DND-41 (cell line): Measurements from ENCODE around the gene MARCHF6.

Experiments used
- EZH2 ChIP-seq: IDR thresholded peaks from 3 replicates; pipeline ENCODE4 v1.6.1; 2012; ENCODE audit warnings: borderline replicate concordance, low read depth, mild to moderate bottlenecking, moderate library complexity, low read length, inconsistent platforms; ENCODE audit not compliant: severe bottlenecking
- TF ChIP-seq, protein P1 (sequence below): IDR thresholded peaks from 2 replicates; pipeline ENCODE4 v1.5.1; 2012; ENCODE audit warnings: borderline replicate concordance, low read length, moderate library complexity, mild to moderate bottlenecking; ENCODE audit not compliant: poor library complexity, severe bottlenecking; ENCODE audit errors: extremely low read depth

- TF ChIP-seq, protein P1, sequence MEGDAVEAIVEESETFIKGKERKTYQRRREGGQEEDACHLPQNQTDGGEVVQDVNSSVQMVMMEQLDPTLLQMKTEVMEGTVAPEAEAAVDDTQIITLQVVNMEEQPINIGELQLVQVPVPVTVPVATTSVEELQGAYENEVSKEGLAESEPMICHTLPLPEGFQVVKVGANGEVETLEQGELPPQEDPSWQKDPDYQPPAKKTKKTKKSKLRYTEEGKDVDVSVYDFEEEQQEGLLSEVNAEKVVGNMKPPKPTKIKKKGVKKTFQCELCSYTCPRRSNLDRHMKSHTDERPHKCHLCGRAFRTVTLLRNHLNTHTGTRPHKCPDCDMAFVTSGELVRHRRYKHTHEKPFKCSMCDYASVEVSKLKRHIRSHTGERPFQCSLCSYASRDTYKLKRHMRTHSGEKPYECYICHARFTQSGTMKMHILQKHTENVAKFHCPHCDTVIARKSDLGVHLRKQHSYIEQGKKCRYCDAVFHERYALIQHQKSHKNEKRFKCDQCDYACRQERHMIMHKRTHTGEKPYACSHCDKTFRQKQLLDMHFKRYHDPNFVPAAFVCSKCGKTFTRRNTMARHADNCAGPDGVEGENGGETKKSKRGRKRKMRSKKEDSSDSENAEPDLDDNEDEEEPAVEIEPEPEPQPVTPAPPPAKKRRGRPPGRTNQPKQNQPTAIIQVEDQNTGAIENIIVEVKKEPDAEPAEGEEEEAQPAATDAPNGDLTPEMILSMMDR = no peak
- no peak for TF ChIP-seq EZH2
Measured at GRCh38 chr5:10366310-10367272, 13.1 kb downstream of the MARCHF6 start.
